OCI-LY7 (cell line): ENCODE data around the gene NPFF. TPM values are rescaled to one million over a fixed set of nuclear protein-coding genes. Genes with fewer than 3 reads are reported as not detected.

Experiments used
- BruUV-seq: library from RNA; stranded (reverse); fragments of 400-500 nt; replicated peaks from 2 replicates; lab custom pipeline; 2021; lab: Mats Ljungman, UMichigan
- CTCF ChIA-PET: fragments of 300-600 bp; sonication (Branson Sonifier 250); formaldehyde crosslinking; loops from one replicate; lab custom pipeline; 2022; ENCODE audit warnings: antibody characterized with exemption; ENCODE audit not compliant: unreplicated experiment; lab: Charles Lee
- POLR2A ChIA-PET: fragments of 300-600 bp; sonication (Branson Sonifier 250); formaldehyde crosslinking; loops from one replicate; lab custom pipeline; 2022; ENCODE audit warnings: antibody characterized with exemption; lab: Charles Lee
- DNase-seq: peaks from one replicate; pipeline ENCODE4 v3.0.0-alpha.2; 2015; ENCODE audit warnings: low spot score
- H2AFZ ChIP-seq: fragments of 200-600 bp; sonication (generic), shearing (Covaris generic); 2 replicates; pipeline ENCODE4 v1.6.1; 2014; ENCODE audit warnings: mild to moderate bottlenecking, antibody characterized with exemption, low read length, moderate library complexity
- H3K27ac ChIP-seq: fragments of 200-600 bp; sonication (generic); 2 replicates; pipeline ENCODE4 v1.5.1; 2014; ENCODE audit warnings: mixed run types, low read depth, mild to moderate bottlenecking, moderate library complexity, low read length, inconsistent platforms; ENCODE audit not compliant: poor library complexity, severe bottlenecking
- H3K36me3 ChIP-seq: fragments of 200-600 bp; sonication (generic); 2 replicates; pipeline ENCODE4 v1.6.1; 2014; ENCODE audit warnings: mild to moderate bottlenecking, antibody characterized with exemption, low read length, moderate library complexity, mixed read lengths; ENCODE audit not compliant: insufficient read depth
- H3K4me1 ChIP-seq: fragments of 200-600 bp; sonication (generic); 2 replicates; pipeline ENCODE4 v1.5.1; 2014; ENCODE audit warnings: mild to moderate bottlenecking, low read length; ENCODE audit not compliant: insufficient read depth, poor library complexity, severe bottlenecking
- H3K4me2 ChIP-seq: fragments of 200-600 bp; sonication (generic); 2 replicates; pipeline ENCODE4 v1.6.1; 2014; ENCODE audit warnings: mild to moderate bottlenecking, low read length
- H3K4me3 ChIP-seq: fragments of 200-600 bp; sonication (generic); 2 replicates; pipeline ENCODE4 v1.5.1; 2014; ENCODE audit warnings: mild to moderate bottlenecking, low read depth, low read length; ENCODE audit not compliant: poor library complexity, severe bottlenecking
- H3K79me2 ChIP-seq: fragments of 200-600 bp; sonication (generic); 2 replicates; pipeline ENCODE4 v1.6.1; 2016; ENCODE audit warnings: low read depth, mild to moderate bottlenecking, low read length, moderate library complexity, mixed read lengths; ENCODE audit not compliant: insufficient read depth
- H3K9me2 ChIP-seq: fragments of 200-600 bp; sonication (generic); 2 replicates; pipeline ENCODE4 v1.6.1; 2016; ENCODE audit warnings: mild to moderate bottlenecking, low read length, mixed read lengths; ENCODE audit not compliant: insufficient read depth
- H3K9me3 ChIP-seq: fragments of 200-600 bp; sonication (generic); 2 replicates; pipeline ENCODE4 v1.6.1; 2014; ENCODE audit warnings: mild to moderate bottlenecking, mixed run types, low read length, mixed read lengths
- H4K20me1 ChIP-seq: fragments of 200-600 bp; sonication (generic); 2 replicates; pipeline ENCODE4 v1.6.1; 2014; ENCODE audit warnings: mild to moderate bottlenecking, antibody characterized with exemption, low read length, moderate library complexity, mixed read lengths; ENCODE audit not compliant: insufficient read depth
- EZH2phosphoT487 ChIP-seq: fragments of 200-600 bp; sonication (generic); IDR thresholded peaks from 2 replicates; pipeline ENCODE4 v1.6.1; 2018; ENCODE audit warnings: low read depth, borderline replicate concordance, mild to moderate bottlenecking, mixed run types, antibody characterized with exemption, low read length, moderate library complexity, mixed read lengths
- intact Hi-C: fragments of 100-400 bp; cut with micrococcal nuclease; formaldehyde crosslinking; loops from one replicate; pipeline ENCODE4 v1.10.0; 2022; ENCODE audit not compliant: unreplicated experiment
- total RNA-seq, 2 experiments: library from RNA; depleted of rRNA in 1 of 2; stranded (reverse); fragments of >200 nt in 1 of 2; shearing (Covaris generic) in 1 of 2; gene quantifications; 2 replicates each; pipeline ENCODE4 v1.2.3, GENCODE V29; 2014 to 2022
- TF ChIP-seq, protein P1 (sequence below): fragments of 200-600 bp; sonication (generic); conservative IDR thresholded peaks from 2 replicates; pipeline ENCODE4 v1.5.1; 2014; ENCODE audit warnings: mild to moderate bottlenecking, antibody characterized with exemption, low read length, moderate library complexity, mixed read lengths

Gene NPFF
- total RNA-seq, 2 experiments from 2014 or later: not detected

DNA sequence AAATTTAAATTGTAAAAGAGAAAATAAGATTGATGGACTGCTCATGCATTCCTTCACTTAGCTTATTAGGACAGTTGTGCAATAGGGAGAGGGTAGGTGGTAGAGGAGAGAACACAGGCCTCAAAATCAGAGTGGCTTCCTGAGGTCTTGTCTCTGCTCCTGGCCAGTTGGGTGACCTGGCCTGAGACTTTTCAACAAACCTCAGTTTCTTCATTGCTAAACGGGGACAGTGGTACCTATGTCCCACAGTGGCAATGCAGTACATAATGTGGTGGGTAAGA lies 10.6 kb downstream of the NPFF start:
- TF ChIP-seq, protein P1, sequence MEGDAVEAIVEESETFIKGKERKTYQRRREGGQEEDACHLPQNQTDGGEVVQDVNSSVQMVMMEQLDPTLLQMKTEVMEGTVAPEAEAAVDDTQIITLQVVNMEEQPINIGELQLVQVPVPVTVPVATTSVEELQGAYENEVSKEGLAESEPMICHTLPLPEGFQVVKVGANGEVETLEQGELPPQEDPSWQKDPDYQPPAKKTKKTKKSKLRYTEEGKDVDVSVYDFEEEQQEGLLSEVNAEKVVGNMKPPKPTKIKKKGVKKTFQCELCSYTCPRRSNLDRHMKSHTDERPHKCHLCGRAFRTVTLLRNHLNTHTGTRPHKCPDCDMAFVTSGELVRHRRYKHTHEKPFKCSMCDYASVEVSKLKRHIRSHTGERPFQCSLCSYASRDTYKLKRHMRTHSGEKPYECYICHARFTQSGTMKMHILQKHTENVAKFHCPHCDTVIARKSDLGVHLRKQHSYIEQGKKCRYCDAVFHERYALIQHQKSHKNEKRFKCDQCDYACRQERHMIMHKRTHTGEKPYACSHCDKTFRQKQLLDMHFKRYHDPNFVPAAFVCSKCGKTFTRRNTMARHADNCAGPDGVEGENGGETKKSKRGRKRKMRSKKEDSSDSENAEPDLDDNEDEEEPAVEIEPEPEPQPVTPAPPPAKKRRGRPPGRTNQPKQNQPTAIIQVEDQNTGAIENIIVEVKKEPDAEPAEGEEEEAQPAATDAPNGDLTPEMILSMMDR: no peak
- no peak for TF ChIP-seq EZH2phosphoT487
- no peak overlapping the region for H3K27ac ChIP-seq
- peaks cover 12% of the 10 kb centered on the region; the same call in 1 of the 2 replicates for H3K79me2 ChIP-seq
- H3K36me3 ChIP-seq: no peaks in the 10 kb centered on the region
- H3K4me2 ChIP-seq: 0 out of 2 replicates have a peak overlapping the region, but pooled peaks have one; percentile 93
- no peak for DNase-seq
- H2AFZ ChIP-seq: no peak overlapping the region
- no peaks in the 10 kb centered on the region for H4K20me1 ChIP-seq
- no peaks in the 10 kb centered on the region for H3K9me3 ChIP-seq
- ChIA-PET POLR2A (interaction anchor here (1.0 kb wide), 1 partner anchor 20 kb away, joined by 3 read pairs; no protein-coding TSS in a partner anchor), CTCF (no interaction called here)
- no peaks in the 10 kb centered on the region for H3K9me2 ChIP-seq
- BruUV-seq: no TSS peak
- intact Hi-C loops: no loop called here
- H3K4me1 ChIP-seq: peaks cover 57% of the 10 kb centered on the region
- H3K4me3 ChIP-seq: no peak overlapping the region

DNA sequence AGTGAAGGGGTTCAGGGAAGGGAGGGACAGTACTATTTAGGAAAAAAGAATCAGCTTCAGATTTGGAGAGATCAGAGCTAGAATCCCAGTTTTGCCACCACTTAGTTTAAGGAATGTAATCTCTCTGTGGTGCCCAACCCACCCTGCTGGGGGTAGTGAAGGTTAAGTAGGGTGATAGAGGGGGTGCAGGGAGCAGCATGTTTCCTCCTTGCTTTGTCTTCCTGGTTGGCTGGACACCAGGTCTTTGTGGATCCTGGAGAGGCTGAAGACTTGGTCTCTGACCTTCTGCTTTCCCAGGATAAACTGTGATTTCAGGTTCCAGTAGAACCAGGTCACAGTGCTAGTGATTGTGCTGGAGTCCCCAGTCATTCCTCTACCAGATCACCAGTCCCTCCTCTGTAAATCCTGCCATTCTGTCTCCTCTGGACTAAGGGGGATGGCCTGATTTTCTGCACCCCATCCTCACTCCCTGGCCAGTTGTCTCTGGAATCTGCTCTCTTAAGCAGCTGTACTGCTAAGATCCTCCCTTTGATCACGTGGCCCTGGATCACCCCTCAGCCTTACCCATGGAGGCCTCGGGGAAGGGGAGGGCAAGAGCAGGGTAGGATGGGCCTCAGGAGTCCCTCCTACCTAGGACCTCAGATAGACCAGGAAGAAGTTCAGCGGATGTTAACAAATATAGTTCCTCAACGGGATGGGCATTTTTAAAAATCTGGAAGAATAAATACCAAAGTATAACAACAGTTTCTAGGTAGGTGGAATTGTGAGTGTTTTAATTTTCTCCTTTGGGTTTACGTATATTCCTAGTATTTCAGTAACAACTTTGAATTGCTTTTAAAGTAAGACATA lies 11.2 kb downstream of the NPFF start:
- CTCF ChIA-PET: no interaction called here
- Histone ChIP-seq H3K9me3 (no peaks in the 10 kb centered on the region), H3K27ac (no peak overlapping the region), H3K4me2 (no peak overlapping the region), H3K4me1 (peaks cover 55% of the 10 kb centered on the region), H3K36me3 (no peaks in the 10 kb centered on the region), H4K20me1 (no peaks in the 10 kb centered on the region), H3K79me2 (peaks cover 9% of the 10 kb centered on the region; the same call in 1 of the 2 replicates), H3K9me2 (no peaks in the 10 kb centered on the region), H2AFZ (no peak overlapping the region), H3K4me3 (no peak overlapping the region)
- no TSS peak for BruUV-seq
- POLR2A ChIA-PET: interaction anchor here (1.0 to 1.5 kb wide), 2 partner anchors 14 to 20 kb away, joined by 3 to 5 read pairs; no protein-coding TSS in a partner anchor
- DNase-seq: no peak
- no peak for TF ChIP-seq EZH2phosphoT487
- TF ChIP-seq, protein P1: no peak
- intact Hi-C loops: no loop called here
